ENCODE results near the gene CAVIN2.

Gene CAVIN2

GRCh38 chr2:191877875-191878274 is 31.0 kb upstream of the CAVIN2 start:
- Histone ChIP-seq H2AFZ (ENCODE audit: low read depth) (no peak overlapping the region), H3K27me3 (ENCODE audit: insufficient read depth, low read depth) (no peaks in the 10 kb centered on the region), H3K4me2 (no peak overlapping the region), H3K27ac (no peak overlapping the region), H3K36me3 (ENCODE audit: insufficient read depth) (no peaks in the 10 kb centered on the region), H3K4me3 (IDR thresholded peaks at IDR 0.05; ENCODE audit: insufficient read depth, low read depth, low read length) (no peak overlapping the region), H4K20me1 (ENCODE audit: insufficient read depth) (no peaks in the 10 kb centered on the region), H3K9ac (no peak overlapping the region), H3K4me1 (ENCODE audit: low read depth, poor library complexity, severe bottlenecking) (no peaks in the 10 kb centered on the region), H3K79me2 (ENCODE audit: insufficient read depth, low read depth) (no peaks in the 10 kb centered on the region)
- no peak for TF ChIP-seq CTCF (conservative IDR thresholded peaks at IDR 0.05; ENCODE audit: low read depth, low read length)

DNA sequence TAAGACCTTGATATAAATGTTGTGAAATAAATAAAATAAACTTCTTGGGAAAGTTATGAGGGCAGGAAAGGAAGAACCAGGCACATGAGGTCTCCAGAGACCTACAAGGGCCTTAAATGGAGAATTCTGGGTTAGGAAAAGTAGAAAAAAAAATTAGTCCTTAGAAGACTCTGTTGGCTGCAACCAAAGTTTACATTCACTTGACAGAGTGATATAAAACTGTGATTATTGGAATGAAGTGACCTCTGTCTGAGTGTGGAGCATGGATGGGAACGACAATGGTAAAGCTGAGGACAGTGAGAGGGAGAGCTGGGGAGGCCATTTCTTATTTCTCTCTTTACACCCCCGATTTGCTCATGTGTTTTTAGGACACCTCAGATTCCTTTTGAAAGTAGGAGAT is 29.0 kb upstream of the CAVIN2 start:
- no peaks in the 10 kb centered on the region for H3K27me3 ChIP-seq (ENCODE audit: insufficient read depth, low read depth)
- no peak overlapping the region for H3K4me3 ChIP-seq (IDR thresholded peaks at IDR 0.05; ENCODE audit: insufficient read depth, low read depth, low read length)
- TF ChIP-seq CTCF (conservative IDR thresholded peaks at IDR 0.05; ENCODE audit: low read depth, low read length) = no peak

DNA sequence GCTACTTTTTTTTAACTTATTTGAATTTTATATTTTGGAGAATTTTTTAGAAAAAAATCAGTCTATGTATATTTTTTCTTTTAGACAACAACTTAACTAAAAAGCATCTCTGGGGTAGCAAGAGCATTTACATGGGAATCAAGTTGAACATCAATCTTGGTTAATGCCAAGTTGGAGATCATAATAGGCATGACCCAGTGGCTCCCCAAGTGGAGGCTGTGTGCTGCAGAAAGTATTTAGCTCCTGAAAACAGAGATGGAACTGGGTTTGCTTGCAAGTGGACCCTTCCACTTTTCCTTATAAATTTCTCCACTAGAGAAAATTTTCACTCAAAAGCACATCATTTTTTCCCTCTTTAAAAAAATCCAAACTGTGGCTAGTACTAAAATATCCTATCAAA is 23.9 kb upstream of the CAVIN2 start:
- no peak overlapping the region for H3K4me2 ChIP-seq
- no peaks in the 10 kb centered on the region for H3K27me3 ChIP-seq (ENCODE audit: insufficient read depth, low read depth)
- H3K36me3 ChIP-seq (ENCODE audit: insufficient read depth) = no peaks in the 10 kb centered on the region
- no peak overlapping the region for H2AFZ ChIP-seq (ENCODE audit: low read depth)
- TF ChIP-seq CTCF (conservative IDR thresholded peaks at IDR 0.05; ENCODE audit: low read depth, low read length) = no peak
- H3K4me1 ChIP-seq (ENCODE audit: low read depth, poor library complexity, severe bottlenecking) = no peaks in the 10 kb centered on the region
- H3K9ac ChIP-seq = no peak overlapping the region
- no peak overlapping the region for H3K27ac ChIP-seq
- no peaks in the 10 kb centered on the region for H4K20me1 ChIP-seq (ENCODE audit: insufficient read depth)
- no peaks in the 10 kb centered on the region for H3K79me2 ChIP-seq (ENCODE audit: insufficient read depth, low read depth)
- no peak overlapping the region for H3K4me3 ChIP-seq (IDR thresholded peaks at IDR 0.05; ENCODE audit: insufficient read depth, low read depth, low read length)

More for the DNA sequence above, 29.0 kb upstream of the CAVIN2 start:
- no peaks in the 10 kb centered on the region for H3K79me2 ChIP-seq (ENCODE audit: insufficient read depth, low read depth)
- no peaks in the 10 kb centered on the region for H3K36me3 ChIP-seq (ENCODE audit: insufficient read depth)
- no peak overlapping the region for H3K9ac ChIP-seq
- no peak overlapping the region for H3K27ac ChIP-seq
- H3K4me2 ChIP-seq = no peak overlapping the region
- no peaks in the 10 kb centered on the region for H3K4me1 ChIP-seq (ENCODE audit: low read depth, poor library complexity, severe bottlenecking)
- no peak overlapping the region for H2AFZ ChIP-seq (ENCODE audit: low read depth)
- no peaks in the 10 kb centered on the region for H4K20me1 ChIP-seq (ENCODE audit: insufficient read depth)

DNA sequence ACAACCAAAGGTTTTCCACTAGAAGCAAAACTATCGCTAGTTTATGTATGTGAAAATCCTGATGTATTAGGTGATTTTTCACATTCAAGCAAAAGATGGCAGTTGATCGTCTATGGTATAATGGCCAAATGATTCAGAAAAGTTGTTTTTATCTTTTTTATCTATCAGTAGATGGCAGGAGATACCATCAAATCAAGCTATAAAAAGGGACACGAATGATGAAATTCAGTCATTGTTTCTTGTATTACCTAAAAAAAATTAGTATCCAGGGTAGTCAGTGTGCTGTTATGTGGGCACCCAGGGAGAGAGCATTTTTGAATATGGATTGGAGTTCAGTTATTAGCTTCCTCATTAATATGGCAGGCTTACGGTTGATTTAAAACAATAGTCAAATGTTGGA is 22.9 kb upstream of the CAVIN2 start:
- Histone ChIP-seq H3K27me3 (ENCODE audit: insufficient read depth, low read depth) (no peaks in the 10 kb centered on the region), H4K20me1 (ENCODE audit: insufficient read depth) (no peaks in the 10 kb centered on the region), H3K4me3 (IDR thresholded peaks at IDR 0.05; ENCODE audit: insufficient read depth, low read depth, low read length) (no peak overlapping the region), H3K9ac (no peak overlapping the region), H3K79me2 (ENCODE audit: insufficient read depth, low read depth) (no peaks in the 10 kb centered on the region), H3K4me1 (ENCODE audit: low read depth, poor library complexity, severe bottlenecking) (no peaks in the 10 kb centered on the region), H3K4me2 (no peak overlapping the region), H3K27ac (no peak overlapping the region), H3K36me3 (ENCODE audit: insufficient read depth) (no peaks in the 10 kb centered on the region), H2AFZ (ENCODE audit: low read depth) (no peak overlapping the region)
- TF ChIP-seq CTCF (conservative IDR thresholded peaks at IDR 0.05; ENCODE audit: low read depth, low read length) = no peak

DNA sequence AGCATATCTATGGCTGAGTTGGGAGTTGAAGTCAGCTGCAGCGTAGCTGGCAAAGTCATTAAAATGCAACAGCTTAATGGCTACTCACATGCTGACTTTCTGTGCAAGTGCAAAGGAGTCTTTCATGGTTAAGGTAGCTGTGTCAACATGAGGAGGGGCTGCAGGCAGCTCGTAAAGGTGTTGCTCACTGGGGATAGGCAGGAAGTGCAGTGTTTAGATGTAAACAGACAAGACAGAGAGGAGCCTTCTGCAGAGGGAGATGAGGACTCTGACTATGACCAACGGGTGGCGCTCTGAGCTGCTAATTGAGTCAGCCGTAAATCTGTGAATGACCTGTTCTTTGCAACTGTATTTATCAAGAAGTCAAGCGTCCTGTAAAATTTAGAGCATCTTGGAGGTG is 22.3 kb upstream of the CAVIN2 start:
- H2AFZ ChIP-seq (ENCODE audit: low read depth) = no peak overlapping the region
- H3K4me1 ChIP-seq (ENCODE audit: low read depth, poor library complexity, severe bottlenecking) = no peaks in the 10 kb centered on the region
- no peak overlapping the region for H3K4me3 ChIP-seq (IDR thresholded peaks at IDR 0.05; ENCODE audit: insufficient read depth, low read depth, low read length)
- no peaks in the 10 kb centered on the region for H3K79me2 ChIP-seq (ENCODE audit: insufficient read depth, low read depth)
- TF ChIP-seq CTCF (conservative IDR thresholded peaks at IDR 0.05; ENCODE audit: low read depth, low read length) = no peak
- no peak overlapping the region for H3K4me2 ChIP-seq
- no peak overlapping the region for H3K27ac ChIP-seq
- H3K36me3 ChIP-seq (ENCODE audit: insufficient read depth) = no peaks in the 10 kb centered on the region
- no peaks in the 10 kb centered on the region for H4K20me1 ChIP-seq (ENCODE audit: insufficient read depth)
- no peak overlapping the region for H3K9ac ChIP-seq
- no peaks in the 10 kb centered on the region for H3K27me3 ChIP-seq (ENCODE audit: insufficient read depth, low read depth)
